ENCODE measurements around the gene KRTAP21-3. TPM values are rescaled to one million over a fixed set of nuclear protein-coding genes. Genes with fewer than 3 reads are reported as not detected.

Gene KRTAP21-3
- total and polyA plus RNA-seq, 3 experiments from 2014 or later: not detected

- Histone ChIP-seq H3K27ac (ENCODE audit: low read depth, low read length) (no peak overlapping the region), H3K9me3 (ENCODE audit: low read length) (no peaks in the 10 kb centered on the region), H3K4me1 (ENCODE audit: insufficient read depth, low read length) (no peaks in the 10 kb centered on the region), H3K36me3 (ENCODE audit: insufficient read depth, low read length) (no peaks in the 10 kb centered on the region), H3K4me3 (ENCODE audit: low read length) (no peak overlapping the region), H3K27me3 (ENCODE audit: insufficient read depth, low read length, poor library complexity, severe bottlenecking) (no peaks in the 10 kb centered on the region)
- H3K27ac Mint-ChIP-seq: no peak overlapping the region
- peaks cover 0 to 4% (median 0%) of the 10 kb centered on the region in 5 donors for H3K9me3 Mint-ChIP-seq
- no peaks in the 10 kb centered on the region for H3K4me1 Mint-ChIP-seq
- CTCF ChIA-PET: no interaction called here
- no peak for DNase-seq
- H3K4me3 Mint-ChIP-seq: no peak overlapping the region
- POLR2A ChIA-PET: no interaction called here
- no peaks in the 10 kb centered on the region for H3K27me3 Mint-ChIP-seq
- no peaks in the 10 kb centered on the region for H3K36me3 Mint-ChIP-seq
Observed at GRCh38 chr21:30684506-30684905, 34.1 kb downstream of the KRTAP21-3 start.

- H3K27ac ChIP-seq (ENCODE audit: low read depth, low read length): no peak overlapping the region
- H3K9me3 ChIP-seq (ENCODE audit: low read length): no peaks in the 10 kb centered on the region
- H3K4me1 ChIP-seq (ENCODE audit: insufficient read depth, low read length): no peaks in the 10 kb centered on the region
- CTCF ChIA-PET: no interaction called here
- no peak overlapping the region for H3K4me3 ChIP-seq (ENCODE audit: low read length)
- Mint-ChIP-seq H3K4me1 (no peaks in the 10 kb centered on the region), H3K27ac (no peak overlapping the region), H3K4me3 (no peak overlapping the region), H3K27me3 (no peaks in the 10 kb centered on the region), H3K9me3 (peaks cover 0 to 4% (median 0%) of the 10 kb centered on the region in 5 donors), H3K36me3 (no peaks in the 10 kb centered on the region)
- no peaks in the 10 kb centered on the region for H3K36me3 ChIP-seq (ENCODE audit: insufficient read depth, low read length)
- DNase-seq: no peak
- H3K27me3 ChIP-seq (ENCODE audit: insufficient read depth, low read length, poor library complexity, severe bottlenecking): no peaks in the 10 kb centered on the region
- POLR2A ChIA-PET: no interaction called here
Observed at GRCh38 chr21:30680586-30680985, 38.0 kb downstream of the KRTAP21-3 start.

- Histone ChIP-seq H3K36me3 (ENCODE audit: insufficient read depth, low read length) (no peaks in the 10 kb centered on the region), H3K9me3 (ENCODE audit: low read length) (no peaks in the 10 kb centered on the region), H3K4me1 (ENCODE audit: insufficient read depth, low read length) (no peaks in the 10 kb centered on the region), H3K27me3 (ENCODE audit: insufficient read depth, low read length, poor library complexity, severe bottlenecking) (no peaks in the 10 kb centered on the region), H3K27ac (ENCODE audit: low read depth, low read length) (no peak overlapping the region), H3K4me3 (ENCODE audit: low read length) (no peak overlapping the region)
- Mint-ChIP-seq H3K4me3 (no peak overlapping the region), H3K36me3 (no peaks in the 10 kb centered on the region), H3K27ac (no peak overlapping the region), H3K27me3 (no peaks in the 10 kb centered on the region), H3K9me3 (no peaks in the 10 kb centered on the region), H3K4me1 (no peaks in the 10 kb centered on the region)
- CTCF ChIA-PET: no interaction called here
- POLR2A ChIA-PET: no interaction called here
- DNase-seq: no peak
Observed at GRCh38 chr21:30676737-30677136, 41.8 kb downstream of the KRTAP21-3 start.

- Histone ChIP-seq H3K27ac (ENCODE audit: low read depth, low read length) (no peak overlapping the region), H3K4me1 (ENCODE audit: insufficient read depth, low read length) (no peaks in the 10 kb centered on the region), H3K27me3 (ENCODE audit: insufficient read depth, low read length, poor library complexity, severe bottlenecking) (no peaks in the 10 kb centered on the region), H3K4me3 (ENCODE audit: low read length) (no peak overlapping the region), H3K36me3 (ENCODE audit: insufficient read depth, low read length) (no peaks in the 10 kb centered on the region), H3K9me3 (ENCODE audit: low read length) (no peaks in the 10 kb centered on the region)
- H3K27me3 Mint-ChIP-seq: no peaks in the 10 kb centered on the region
- H3K4me3 Mint-ChIP-seq: no peak overlapping the region
- no peaks in the 10 kb centered on the region for H3K4me1 Mint-ChIP-seq
- CTCF ChIA-PET: no interaction called here
- H3K9me3 Mint-ChIP-seq: peaks cover 0 to 6% (median 2%) of the 10 kb centered on the region in 5 donors
- no peak overlapping the region for H3K27ac Mint-ChIP-seq
- no peak for DNase-seq
- POLR2A ChIA-PET: no interaction called here
- H3K36me3 Mint-ChIP-seq: no peaks in the 10 kb centered on the region
Observed at GRCh38 chr21:30674312-30674711, 44.3 kb downstream of the KRTAP21-3 start.

GRCh38 chr21:30672985-30673650 lies 45.5 kb downstream of the KRTAP21-3 start:
- Histone ChIP-seq H3K4me3 (ENCODE audit: low read length) (no peak overlapping the region), H3K36me3 (ENCODE audit: insufficient read depth, low read length) (no peaks in the 10 kb centered on the region), H3K27ac (ENCODE audit: low read depth, low read length) (no peak overlapping the region), H3K4me1 (ENCODE audit: insufficient read depth, low read length) (no peaks in the 10 kb centered on the region), H3K27me3 (ENCODE audit: insufficient read depth, low read length, poor library complexity, severe bottlenecking) (no peaks in the 10 kb centered on the region), H3K9me3 (ENCODE audit: low read length) (no peaks in the 10 kb centered on the region)
- no peak overlapping the region for H3K27ac Mint-ChIP-seq
- H3K9me3 Mint-ChIP-seq: peaks cover 0 to 9% (median 5%) of the 10 kb centered on the region in 5 donors
- no peaks in the 10 kb centered on the region for H3K27me3 Mint-ChIP-seq
- POLR2A ChIA-PET: no interaction called here
- H3K36me3 Mint-ChIP-seq: no peaks in the 10 kb centered on the region
- H3K4me3 Mint-ChIP-seq: no peak overlapping the region
- H3K4me1 Mint-ChIP-seq: no peaks in the 10 kb centered on the region
- CTCF ChIA-PET: no interaction called here
- DNase-seq: no peak

- no peak overlapping the region for H3K27ac ChIP-seq (ENCODE audit: low read depth, low read length)
- CTCF ChIA-PET: no interaction called here
- no peaks in the 10 kb centered on the region for H3K27me3 Mint-ChIP-seq
Observed at GRCh38 chr21:30668776-30669175, 49.8 kb downstream of the KRTAP21-3 start.

More at GRCh38 chr21:30668776-30669175, 49.8 kb downstream of the KRTAP21-3 start:
- no peak overlapping the region for H3K27ac Mint-ChIP-seq
- H3K4me1 ChIP-seq (ENCODE audit: insufficient read depth, low read length): no peaks in the 10 kb centered on the region
- H3K9me3 ChIP-seq (ENCODE audit: low read length): no peaks in the 10 kb centered on the region
- DNase-seq: no peak
- no peak overlapping the region for H3K4me3 ChIP-seq (ENCODE audit: low read length)
- no peaks in the 10 kb centered on the region for H3K36me3 Mint-ChIP-seq
- H3K36me3 ChIP-seq (ENCODE audit: insufficient read depth, low read length): no peaks in the 10 kb centered on the region
- H3K9me3 Mint-ChIP-seq: peaks cover 0 to 15% (median 5%) of the 10 kb centered on the region in 5 donors
- no peaks in the 10 kb centered on the region for H3K27me3 ChIP-seq (ENCODE audit: insufficient read depth, low read length, poor library complexity, severe bottlenecking)
- H3K4me1 Mint-ChIP-seq: no peaks in the 10 kb centered on the region
- POLR2A ChIA-PET: no interaction called here
- H3K4me3 Mint-ChIP-seq: no peak overlapping the region

Other genes with a start within 250 kb of the KRTAP21-3 start
- gene KRTAP19-1, start 238.4 kb downstream of the KRTAP21-3 start, total RNA-seq: not detected
- not detected for gene KRTAP19-1, start 238.4 kb downstream of the KRTAP21-3 start, polyA plus RNA-seq
- not detected for gene KRTAP19-2, start 231.3 kb downstream of the KRTAP21-3 start, total RNA-seq
- gene KRTAP19-2, start 231.3 kb downstream of the KRTAP21-3 start, polyA plus RNA-seq: not detected
- not detected for gene KRTAP19-3, start 226.8 kb downstream of the KRTAP21-3 start, total RNA-seq
- gene KRTAP19-3, start 226.8 kb downstream of the KRTAP21-3 start, polyA plus RNA-seq: not detected
- gene KRTAP19-4, start 221.6 kb downstream of the KRTAP21-3 start, total RNA-seq: not detected
- gene KRTAP19-4, start 221.6 kb downstream of the KRTAP21-3 start, polyA plus RNA-seq: not detected
- gene KRTAP19-5, start 216.6 kb downstream of the KRTAP21-3 start, total RNA-seq: not detected
- not detected for gene KRTAP19-5, start 216.6 kb downstream of the KRTAP21-3 start, polyA plus RNA-seq
- gene KRTAP19-6, start 176.9 kb downstream of the KRTAP21-3 start, total RNA-seq: not detected
- not detected for gene KRTAP19-6, start 176.9 kb downstream of the KRTAP21-3 start, polyA plus RNA-seq
- not detected for gene KRTAP19-7, start 157.5 kb downstream of the KRTAP21-3 start, total RNA-seq
- not detected for gene KRTAP19-7, start 157.5 kb downstream of the KRTAP21-3 start, polyA plus RNA-seq
- not detected for gene KRTAP22-2, start 128.4 kb downstream of the KRTAP21-3 start, total RNA-seq
- not detected for gene KRTAP22-2, start 128.4 kb downstream of the KRTAP21-3 start, polyA plus RNA-seq
- gene KRTAP6-3, start 126.3 kb downstream of the KRTAP21-3 start, total RNA-seq: not detected
- not detected for gene KRTAP6-3, start 126.3 kb downstream of the KRTAP21-3 start, polyA plus RNA-seq
- gene KRTAP6-2, start 119.9 kb downstream of the KRTAP21-3 start, total RNA-seq: not detected
- gene KRTAP6-2, start 119.9 kb downstream of the KRTAP21-3 start, polyA plus RNA-seq: not detected
- not detected for gene KRTAP22-1, start 117.7 kb downstream of the KRTAP21-3 start, total RNA-seq
- not detected for gene KRTAP22-1, start 117.7 kb downstream of the KRTAP21-3 start, polyA plus RNA-seq
- gene KRTAP6-1, start 104.8 kb downstream of the KRTAP21-3 start, total RNA-seq: not detected
- not detected for gene KRTAP6-1, start 104.8 kb downstream of the KRTAP21-3 start, polyA plus RNA-seq
- gene KRTAP20-1, start 102.4 kb downstream of the KRTAP21-3 start, total RNA-seq: not detected
- gene KRTAP20-1, start 102.4 kb downstream of the KRTAP21-3 start, polyA plus RNA-seq: not detected
- not detected for gene KRTAP20-4, start 98.2 kb downstream of the KRTAP21-3 start, total RNA-seq
- gene KRTAP20-4, start 98.2 kb downstream of the KRTAP21-3 start, polyA plus RNA-seq: not detected
- gene KRTAP20-2, start 83.6 kb downstream of the KRTAP21-3 start, total RNA-seq: not detected
- gene KRTAP20-2, start 83.6 kb downstream of the KRTAP21-3 start, polyA plus RNA-seq: not detected
- not detected for gene KRTAP20-3, start 75.9 kb downstream of the KRTAP21-3 start, total RNA-seq
- gene KRTAP20-3, start 75.9 kb downstream of the KRTAP21-3 start, polyA plus RNA-seq: not detected
- gene KRTAP21-2, start 28.5 kb upstream of the KRTAP21-3 start, total RNA-seq: not detected
- not detected for gene KRTAP21-2, start 28.5 kb upstream of the KRTAP21-3 start, polyA plus RNA-seq
- gene KRTAP21-1, start 36.7 kb upstream of the KRTAP21-3 start, total RNA-seq: not detected
- gene KRTAP21-1, start 36.7 kb upstream of the KRTAP21-3 start, polyA plus RNA-seq: not detected
- not detected for gene KRTAP8-1, start 94.5 kb upstream of the KRTAP21-3 start, total RNA-seq
- gene KRTAP8-1, start 94.5 kb upstream of the KRTAP21-3 start, polyA plus RNA-seq: not detected
- not detected for gene KRTAP7-1, start 111.0 kb upstream of the KRTAP21-3 start, total RNA-seq
- not detected for gene KRTAP7-1, start 111.0 kb upstream of the KRTAP21-3 start, polyA plus RNA-seq
- not detected for gene KRTAP11-1, start 162.8 kb upstream of the KRTAP21-3 start, total RNA-seq
- gene KRTAP11-1, start 162.8 kb upstream of the KRTAP21-3 start, polyA plus RNA-seq: not detected